ENCODE measurements around the gene KCNK10.
"Not testable (repeated sequence)": the region's sequence is repeated elsewhere in the genome, so short reads cannot be mapped to it uniquely, and the experiment has no call there.

DNA sequence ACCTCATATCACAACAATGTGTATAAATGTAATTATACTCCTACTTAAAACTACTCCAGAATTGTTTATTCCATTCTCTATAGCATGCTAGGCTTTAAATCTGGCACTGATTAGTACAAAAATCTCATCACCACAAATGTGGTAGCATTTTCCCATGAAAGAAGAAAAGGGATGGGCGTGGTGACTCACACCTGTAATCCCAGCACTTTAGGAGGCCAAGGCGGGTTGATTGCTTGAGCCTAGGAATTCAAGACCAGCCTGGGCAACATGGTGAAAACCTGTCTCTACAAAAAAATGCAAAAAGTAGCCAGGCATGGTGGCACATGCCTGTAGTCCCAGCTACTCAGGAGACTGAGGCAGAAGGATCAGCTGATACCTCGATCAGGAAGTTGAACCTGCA is 61.8 kb downstream of the KCNK10 start:
- TF ChIP-seq, protein P1, sequence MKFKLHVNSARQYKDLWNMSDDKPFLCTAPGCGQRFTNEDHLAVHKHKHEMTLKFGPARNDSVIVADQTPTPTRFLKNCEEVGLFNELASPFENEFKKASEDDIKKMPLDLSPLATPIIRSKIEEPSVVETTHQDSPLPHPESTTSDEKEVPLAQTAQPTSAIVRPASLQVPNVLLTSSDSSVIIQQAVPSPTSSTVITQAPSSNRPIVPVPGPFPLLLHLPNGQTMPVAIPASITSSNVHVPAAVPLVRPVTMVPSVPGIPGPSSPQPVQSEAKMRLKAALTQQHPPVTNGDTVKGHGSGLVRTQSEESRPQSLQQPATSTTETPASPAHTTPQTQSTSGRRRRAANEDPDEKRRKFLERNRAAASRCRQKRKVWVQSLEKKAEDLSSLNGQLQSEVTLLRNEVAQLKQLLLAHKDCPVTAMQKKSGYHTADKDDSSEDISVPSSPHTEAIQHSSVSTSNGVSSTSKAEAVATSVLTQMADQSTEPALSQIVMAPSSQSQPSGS (tag by site-specific recombination; IDR thresholded peaks at IDR 0.05; ENCODE audit: low read depth) = not testable (repeated sequence)
- TF ChIP-seq ZNF785 (tag by site-specific recombination; IDR thresholded peaks at IDR 0.05) = not testable (repeated sequence)

Measured in HEK293 (cell line).